GM23338 (cell line): ENCODE data around the gene RBCK1. TPM values are rescaled to one million over a fixed set of nuclear protein-coding genes. Genes with fewer than 3 reads are reported as not detected.
A peak's percentile ranks its signal among the peaks of the same experiment; 100 is the strongest.

Experiments used
- ATAC-seq: fragments of 200-7000 bp; cut with Tn5 transposase; 3 replicates; pipeline ENCODE4 v1.9.1; 2020
- DNase-seq: peaks from one replicate; pipeline ENCODE4 v3.0.0-alpha.2; 2015; ENCODE audit warnings: low spot score
- H2AFZ ChIP-seq: fragments of 200-600 bp; sonication (generic); 2 replicates; pipeline ENCODE4 v1.8.0; 2016; ENCODE audit warnings: antibody characterized with exemption, mild to moderate bottlenecking, moderate library complexity
- H3F3A ChIP-seq: fragments of 200-600 bp; sonication (generic); replicated peaks from 2 replicates; pipeline ENCODE4 v1.8.0; 2017; ENCODE audit warnings: antibody characterized with exemption, mixed run types, low read depth
- H3K27ac ChIP-seq: fragments of 200-600 bp; sonication (generic); 2 replicates; pipeline ENCODE4 v1.6.1; 2016; ENCODE audit warnings: low read depth
- H3K27me3 ChIP-seq: fragments of 200-600 bp; sonication (generic); 2 replicates; pipeline ENCODE4 v1.8.0; 2016; ENCODE audit warnings: mild to moderate bottlenecking, mixed run types, moderate library complexity; ENCODE audit not compliant: insufficient read depth
- H3K36me3 ChIP-seq: fragments of 200-600 bp; sonication (generic); 2 replicates; pipeline ENCODE4 v1.8.0; 2016; ENCODE audit warnings: mild to moderate bottlenecking; ENCODE audit not compliant: insufficient read depth
- H3K4me1 ChIP-seq: fragments of 200-600 bp; sonication (generic); 2 replicates; pipeline ENCODE4 v1.8.0; 2016; ENCODE audit warnings: mild to moderate bottlenecking, moderate library complexity; ENCODE audit not compliant: insufficient read depth
- H3K4me2 ChIP-seq: fragments of 200-600 bp; sonication (generic); 2 replicates; pipeline ENCODE4 v1.7.1; 2017; ENCODE audit warnings: mixed run types
- H3K4me3 ChIP-seq: fragments of 200-600 bp; sonication (generic); 2 replicates; pipeline ENCODE4 v1.6.1; 2016; ENCODE audit warnings: mixed run types
- H3K79me2 ChIP-seq: fragments of 200-600 bp; sonication (generic); replicated peaks from 2 replicates; pipeline ENCODE4 v1.8.0; 2017; ENCODE audit warnings: mild to moderate bottlenecking; ENCODE audit not compliant: insufficient read depth
- H3K9me2 ChIP-seq: fragments of 200-600 bp; sonication (generic); 2 replicates; pipeline ENCODE4 v1.8.0; 2017; ENCODE audit not compliant: insufficient read depth
- H4K20me1 ChIP-seq: fragments of 200-600 bp; sonication (generic); replicated peaks from 2 replicates; pipeline ENCODE4 v1.8.0; 2017; ENCODE audit warnings: mild to moderate bottlenecking; ENCODE audit not compliant: insufficient read depth
- H3K27ac Mint-ChIP-seq: 2 replicates; pipeline ENCODE4 v1.8.0; 2020; ENCODE audit warnings: inconsistent platforms, mild to moderate bottlenecking, moderate library complexity, mixed read lengths
- H3K27me3 Mint-ChIP-seq: 3 replicates; pipeline ENCODE4 v1.8.0; 2022; ENCODE audit warnings: low read depth, mild to moderate bottlenecking, moderate library complexity, mixed read lengths, inconsistent platforms; ENCODE audit not compliant: insufficient read depth, poor library complexity
- H3K36me3 Mint-ChIP-seq: 3 replicates; pipeline ENCODE4 v1.8.0; 2021; ENCODE audit warnings: low read depth, mild to moderate bottlenecking, inconsistent platforms, moderate library complexity, mixed read lengths
- H3K4me1 Mint-ChIP-seq: 3 replicates; pipeline ENCODE4 v1.8.0; 2020; ENCODE audit warnings: mild to moderate bottlenecking, inconsistent platforms, mixed read lengths
- H3K4me3 Mint-ChIP-seq: 3 replicates; pipeline ENCODE4 v1.8.0; 2021; ENCODE audit warnings: moderate library complexity, mild to moderate bottlenecking, inconsistent platforms, mixed read lengths
- H3K9me3 Mint-ChIP-seq: 3 replicates; pipeline ENCODE4 v1.8.0; 2020; ENCODE audit warnings: moderate library complexity, mild to moderate bottlenecking, inconsistent platforms, mixed read lengths
- CREB1 ChIP-seq: fragments of 250-450 bp; sonication (Bioruptor Pico); IDR thresholded peaks from 2 replicates; pipeline ENCODE4 v1.5.0; 2020; ENCODE audit warnings: low read depth, mild to moderate bottlenecking, moderate library complexity
- CTCF ChIP-seq, 2 experiments: fragments of 200-600 bp in 1 of 2; sonication (generic) in 1 of 2; conservative IDR thresholded peaks; 2 replicates each; pipeline versions ENCODE4 v1.5.1 to v1.6.1; 2016 to 2017; ENCODE audit warnings: antibody characterized with exemption in 2 of 2, low read depth in 2 of 2, mild to moderate bottlenecking in 2 of 2, moderate library complexity in 1 of 2
- ETS1 ChIP-seq: IDR thresholded peaks from 2 replicates; pipeline ENCODE4 v1.6.1; 2016; ENCODE audit warnings: antibody characterized with exemption
- EZH2 ChIP-seq: fragments of 200-600 bp; sonication (generic); IDR thresholded peaks from one replicate; pipeline ENCODE4 v1.8.0; 2017; ENCODE audit warnings: antibody characterized with exemption, mild to moderate bottlenecking, low read depth; ENCODE audit not compliant: unreplicated experiment
- EZH2phosphoT487 ChIP-seq: fragments of 200-600 bp; sonication (generic); IDR thresholded peaks from one replicate; pipeline ENCODE4 v1.8.1; 2018; ENCODE audit warnings: antibody characterized with exemption; ENCODE audit not compliant: unreplicated experiment
- JUNB ChIP-seq: IDR thresholded peaks from one replicate; pipeline ENCODE4 v1.6.1; 2016; ENCODE audit warnings: antibody characterized with exemption; ENCODE audit not compliant: unreplicated experiment
- NANOG ChIP-seq: IDR thresholded peaks from 2 replicates; pipeline ENCODE4 v1.6.1; 2016; ENCODE audit warnings: antibody characterized with exemption, borderline replicate concordance
- POLR2AphosphoS5 ChIP-seq: IDR thresholded peaks from 2 replicates; pipeline ENCODE4 v1.6.1; 2016; ENCODE audit warnings: antibody characterized with exemption, low read depth
- REST ChIP-seq: IDR thresholded peaks from one replicate; pipeline ENCODE4 v1.6.1; 2018; ENCODE audit warnings: antibody characterized with exemption; ENCODE audit not compliant: unreplicated experiment
- STAT1 ChIP-seq: IDR thresholded peaks from one replicate; pipeline ENCODE4 v1.6.1; 2016; ENCODE audit warnings: antibody characterized with exemption; ENCODE audit not compliant: unreplicated experiment
- ZNF114 ChIP-seq: fragments of 250-450 bp; sonication (Bioruptor Pico); IDR thresholded peaks from 2 replicates; pipeline ENCODE4 v1.5.0; 2020; ENCODE audit warnings: mild to moderate bottlenecking, moderate library complexity
- ZNF331 ChIP-seq: fragments of 250-450 bp; sonication (Bioruptor Pico); IDR thresholded peaks from 2 replicates; pipeline ENCODE4 v1.5.0; 2020; ENCODE audit warnings: low read depth, mild to moderate bottlenecking, moderate library complexity
- ZNF462 ChIP-seq: fragments of 250-450 bp; sonication (Bioruptor Pico); IDR thresholded peaks from 2 replicates; pipeline ENCODE4 v1.5.0; 2020; ENCODE audit warnings: mild to moderate bottlenecking, moderate library complexity
- polyA plus RNA-seq: library from polyadenylated mRNA; unstranded; fragments of >200 nt; fragmentation: Nextera tagmentation; extraction: Ambion mirVana; gene quantifications from 2 replicates; pipeline ENCODE4 v1.2.1, GENCODE V29; 2016
- total RNA-seq: library from RNA; depleted of rRNA; stranded (reverse); fragments of >200 nt; shearing (Covaris generic); gene quantifications from 2 replicates; pipeline ENCODE4 v1.2.3, GENCODE V29; 2014

Gene RBCK1
- total and polyA plus RNA-seq, 2 experiments from 2014 or later = 52.6 to 56.8 TPM

- H3K4me1 Mint-ChIP-seq = peaks cover 20% of the 10 kb centered on the region
- peak overlapping the region; percentile 23; the same call in 1 of the 3 replicates for H3K4me3 Mint-ChIP-seq
- H3K27me3 Mint-ChIP-seq = peaks cover 19% of the 10 kb centered on the region
- H3K4me2 ChIP-seq = no peak overlapping the region
- DNase-seq = no peak
- H3K36me3 Mint-ChIP-seq = no peaks in the 10 kb centered on the region
- no peaks in the 10 kb centered on the region for H3K9me2 ChIP-seq
- H3K4me3 ChIP-seq = no peak overlapping the region
- H3K27ac Mint-ChIP-seq = no peak overlapping the region
- H3K36me3 ChIP-seq = no peaks in the 10 kb centered on the region
- H4K20me1 ChIP-seq = peaks cover 35% of the 10 kb centered on the region
- peaks cover 32% of the 10 kb centered on the region for H3K27me3 ChIP-seq
- H2AFZ ChIP-seq = no peak overlapping the region
- H3K79me2 ChIP-seq = peaks cover 61% of the 10 kb centered on the region
- 0 out of 2 replicates have a peak, but pooled peaks cover 5% of the 10 kb centered on the region for H3F3A ChIP-seq
- H3K9me3 Mint-ChIP-seq = no peaks in the 10 kb centered on the region
- ATAC-seq = no peak
- TF ChIP-seq STAT1 (no peak), POLR2AphosphoS5 (no peak), ZNF114 (no peak), CREB1 (CRISPR knock-in tag) (no peak), EZH2phosphoT487 (no peak), CTCF (conservative IDR thresholded peaks at IDR 0.05; ENCODE audit: low read depth in 2 of 2) (no peak), EZH2 (no peak), ZNF462 (no peak), ETS1 (no peak), ZNF331 (no peak), NANOG (no peak), JUNB (no peak), REST (no peak)
- H3K27ac ChIP-seq = no peak overlapping the region
- H3K4me1 ChIP-seq = 0 out of 2 replicates have a peak, but pooled peaks cover 4% of the 10 kb centered on the region
These were observed 52.1 kb downstream of the RBCK1 start for GRCh38 chr20:460180-460579.
